OCI-LY3 (cell line): Measurements from ENCODE around the gene HNRNPH3.

ENCODE experiments used
- EZH2phosphoT487 ChIP-seq: fragments of 200-600 bp; shearing (Covaris generic); IDR thresholded peaks from 2 replicates; pipeline ENCODE4 v1.6.1; 2018; ENCODE audit warnings: antibody characterized with exemption, mixed run types, low read depth
- TF ChIP-seq, protein P1 (sequence below): fragments of 200-600, 300-600 bp; sonication (generic); IDR thresholded peaks from 2 replicates; pipeline ENCODE4 v1.5.1; 2014; ENCODE audit warnings: antibody characterized with exemption, low read length, low read depth

DNA sequence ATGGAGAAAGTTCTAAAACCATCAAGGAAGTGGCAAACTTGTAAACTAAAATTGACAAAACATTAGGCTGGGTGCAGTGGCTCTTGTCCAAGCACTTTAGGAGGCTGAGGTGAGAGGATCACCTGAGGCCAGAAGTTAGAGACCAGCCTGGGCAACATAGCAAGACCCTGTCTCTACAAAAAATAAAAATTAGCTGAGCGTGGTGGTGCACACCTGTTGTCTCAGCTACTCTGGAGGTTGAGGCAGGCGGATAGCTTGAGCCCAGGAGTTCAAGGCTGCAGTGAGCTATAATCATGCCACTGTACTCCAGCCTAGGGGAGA, 29.4 kb upstream of the HNRNPH3 start:
- TF ChIP-seq, protein P1, sequence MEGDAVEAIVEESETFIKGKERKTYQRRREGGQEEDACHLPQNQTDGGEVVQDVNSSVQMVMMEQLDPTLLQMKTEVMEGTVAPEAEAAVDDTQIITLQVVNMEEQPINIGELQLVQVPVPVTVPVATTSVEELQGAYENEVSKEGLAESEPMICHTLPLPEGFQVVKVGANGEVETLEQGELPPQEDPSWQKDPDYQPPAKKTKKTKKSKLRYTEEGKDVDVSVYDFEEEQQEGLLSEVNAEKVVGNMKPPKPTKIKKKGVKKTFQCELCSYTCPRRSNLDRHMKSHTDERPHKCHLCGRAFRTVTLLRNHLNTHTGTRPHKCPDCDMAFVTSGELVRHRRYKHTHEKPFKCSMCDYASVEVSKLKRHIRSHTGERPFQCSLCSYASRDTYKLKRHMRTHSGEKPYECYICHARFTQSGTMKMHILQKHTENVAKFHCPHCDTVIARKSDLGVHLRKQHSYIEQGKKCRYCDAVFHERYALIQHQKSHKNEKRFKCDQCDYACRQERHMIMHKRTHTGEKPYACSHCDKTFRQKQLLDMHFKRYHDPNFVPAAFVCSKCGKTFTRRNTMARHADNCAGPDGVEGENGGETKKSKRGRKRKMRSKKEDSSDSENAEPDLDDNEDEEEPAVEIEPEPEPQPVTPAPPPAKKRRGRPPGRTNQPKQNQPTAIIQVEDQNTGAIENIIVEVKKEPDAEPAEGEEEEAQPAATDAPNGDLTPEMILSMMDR, result no peak
- no peak for TF ChIP-seq EZH2phosphoT487
